GM19099 (cell line): Measurements from ENCODE around the gene TACSTD2.

Source experiments
- POLR2A ChIP-seq: IDR thresholded peaks from 3 replicates; pipeline ENCODE4 v1.6.1; 2011; ENCODE audit warnings: low read depth; ENCODE audit not compliant: insufficient read length; ENCODE audit errors: extremely low read depth

TACSTD2 gene

DNA sequence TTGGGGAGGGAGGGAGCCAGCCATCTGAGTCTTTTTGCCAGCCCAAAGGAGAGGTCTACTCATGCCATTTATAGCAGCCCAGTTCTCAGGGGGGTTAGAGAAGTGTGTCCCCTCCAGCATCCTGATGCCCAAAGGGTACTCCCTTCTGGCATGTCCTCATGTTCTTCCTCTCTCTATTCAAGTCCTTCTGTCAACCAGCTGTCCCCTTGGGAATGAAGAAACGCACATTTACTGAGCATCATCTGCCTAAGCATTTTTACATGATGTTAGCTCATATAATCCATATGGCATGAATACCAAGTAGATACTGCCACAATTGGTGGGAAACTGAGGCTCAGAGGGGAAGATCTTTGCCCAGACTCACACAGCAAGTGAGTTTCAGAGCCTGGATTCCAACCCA lies 14.8 kb upstream of the TACSTD2 start:
- no peak for TF ChIP-seq POLR2A

DNA sequence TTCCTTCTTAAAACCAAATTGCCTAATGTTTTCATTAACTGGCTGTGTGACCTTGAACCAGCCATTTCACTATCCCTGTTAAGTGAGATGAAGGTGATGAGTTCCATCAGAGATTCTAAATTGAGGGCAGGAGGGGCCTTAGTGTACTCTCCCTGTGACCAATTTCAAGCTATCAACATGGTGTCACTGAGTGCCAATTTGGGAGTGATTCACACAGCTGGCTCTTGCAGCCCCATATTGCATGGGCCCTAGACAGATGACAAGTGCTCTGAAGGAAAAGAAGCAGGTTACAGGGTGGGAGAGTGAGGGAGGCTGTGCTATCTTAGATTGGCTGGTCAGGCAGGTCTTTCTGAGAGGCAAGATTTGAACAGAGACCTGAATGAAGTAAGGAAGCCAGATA lies 13.0 kb upstream of the TACSTD2 start:
- no peak for TF ChIP-seq POLR2A

DNA sequence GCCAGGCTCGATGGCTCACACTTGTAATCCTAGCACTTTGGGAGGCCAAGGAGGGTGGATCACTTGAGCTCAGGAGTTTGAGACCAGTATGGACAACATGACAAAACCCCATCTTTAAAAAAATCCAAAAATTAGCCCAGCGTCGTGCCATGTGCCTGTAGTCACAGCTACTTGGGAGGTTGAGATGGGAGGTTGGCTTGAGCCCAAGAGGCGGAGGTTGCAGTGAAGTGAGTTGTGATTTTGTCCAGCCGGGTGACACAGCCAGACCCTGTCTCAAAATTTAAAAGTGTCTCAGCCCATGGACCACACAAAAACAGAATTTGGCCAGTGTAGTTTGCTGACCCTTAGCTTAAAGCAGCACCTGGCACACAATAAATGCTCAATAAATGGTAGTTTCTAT lies 11.3 kb upstream of the TACSTD2 start:
- TF ChIP-seq POLR2A: no peak

DNA sequence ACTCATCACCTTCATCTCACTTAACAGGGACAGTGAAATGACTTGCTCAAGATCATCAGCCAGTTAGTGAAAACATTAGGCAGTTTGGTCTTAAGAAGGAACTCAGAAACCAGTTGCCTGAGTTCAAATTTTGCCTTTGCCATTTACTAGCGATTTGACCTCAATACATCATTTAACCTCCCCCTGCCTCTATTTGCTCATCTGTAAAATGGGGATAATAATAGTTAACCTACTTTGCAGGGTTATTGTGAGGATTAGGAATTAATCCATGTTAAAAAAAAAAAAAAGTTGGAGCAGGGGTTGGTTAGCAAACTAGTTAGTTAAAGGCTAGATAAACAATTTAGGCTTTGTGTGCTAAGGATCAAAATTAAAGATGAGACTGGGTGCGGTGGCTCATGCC lies 10.6 kb upstream of the TACSTD2 start:
- TF ChIP-seq POLR2A: no peak

DNA sequence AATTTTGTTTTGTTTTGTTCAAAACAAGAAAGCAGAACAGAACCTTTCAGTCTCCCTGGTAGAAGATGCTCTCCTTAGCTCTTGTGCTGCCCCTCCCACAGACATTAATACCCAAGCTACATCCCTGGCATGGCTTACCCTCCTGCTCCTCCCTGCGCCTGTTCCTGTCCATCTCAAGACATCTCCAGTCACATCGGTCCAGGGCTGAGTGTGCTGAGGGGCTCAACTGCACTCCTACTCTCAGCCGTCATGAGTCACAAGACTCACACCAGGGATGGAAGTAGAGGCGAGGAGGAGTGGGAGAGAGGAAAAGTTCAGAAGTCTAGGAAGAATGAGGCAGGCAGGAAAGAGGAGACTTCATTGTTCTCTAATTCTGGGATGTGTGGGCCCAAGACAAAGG lies 9.2 kb upstream of the TACSTD2 start:
- no peak for TF ChIP-seq POLR2A

DNA sequence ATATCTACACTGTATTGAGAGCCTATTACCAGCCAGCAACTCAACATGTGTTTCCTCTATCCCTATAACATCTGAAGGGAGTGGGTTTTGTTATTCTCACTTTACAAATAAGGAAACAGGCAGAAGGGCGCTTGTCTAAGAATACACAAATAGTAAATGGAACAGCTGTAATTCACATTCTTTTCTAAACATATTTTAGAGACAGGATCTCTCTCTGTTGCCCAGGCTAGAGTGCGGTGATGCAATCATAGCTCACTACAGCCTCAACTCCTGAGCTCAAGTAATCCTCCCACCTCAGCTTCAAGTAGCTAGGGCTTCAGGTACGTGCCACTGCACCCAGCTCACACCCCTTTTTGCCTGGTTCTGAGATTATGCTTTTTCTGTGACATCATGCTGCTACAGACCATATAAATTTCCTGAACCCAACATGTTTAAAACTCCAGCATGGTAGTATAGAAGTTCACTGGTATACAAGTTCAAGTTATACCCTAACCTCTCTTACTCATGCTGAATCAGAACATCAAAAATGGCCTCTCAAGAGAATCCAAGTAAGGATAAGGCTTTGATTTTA lies 8.6 kb upstream of the TACSTD2 start:
- no peak for TF ChIP-seq POLR2A

DNA sequence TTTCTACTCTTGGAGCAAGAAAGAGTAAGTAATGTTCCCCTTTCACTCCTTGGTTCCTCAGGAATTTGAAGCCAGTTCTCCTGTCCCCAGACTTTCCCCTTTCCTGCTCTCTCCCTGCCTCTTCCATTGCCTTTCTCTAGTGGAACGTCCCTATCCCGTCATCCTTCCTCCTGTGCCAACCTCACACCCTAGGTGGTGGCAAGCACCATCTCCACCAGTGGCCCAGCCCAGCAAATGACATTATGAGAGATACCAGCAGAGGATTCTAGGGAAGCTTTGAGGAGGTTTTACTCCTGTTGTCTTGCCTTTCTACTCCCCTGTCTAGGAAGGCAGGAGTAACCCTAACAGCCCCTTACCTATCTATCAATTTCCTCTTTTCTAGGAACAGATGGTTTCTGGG lies 8.1 kb upstream of the TACSTD2 start:
- TF ChIP-seq POLR2A: no peak

- TF ChIP-seq POLR2A: no peak
Measured at GRCh38 chr1:58584082-58584895, 7.2 kb upstream of the TACSTD2 start.

- no peak for TF ChIP-seq POLR2A
Measured at GRCh38 chr1:58583496-58583895, 6.4 kb upstream of the TACSTD2 start.

GRCh38 chr1:58581641-58582040 lies 4.6 kb upstream of the TACSTD2 start:
- no peak for TF ChIP-seq POLR2A

- TF ChIP-seq POLR2A: no peak
Measured at GRCh38 chr1:58580186-58580585, 3.1 kb upstream of the TACSTD2 start.

DNA sequence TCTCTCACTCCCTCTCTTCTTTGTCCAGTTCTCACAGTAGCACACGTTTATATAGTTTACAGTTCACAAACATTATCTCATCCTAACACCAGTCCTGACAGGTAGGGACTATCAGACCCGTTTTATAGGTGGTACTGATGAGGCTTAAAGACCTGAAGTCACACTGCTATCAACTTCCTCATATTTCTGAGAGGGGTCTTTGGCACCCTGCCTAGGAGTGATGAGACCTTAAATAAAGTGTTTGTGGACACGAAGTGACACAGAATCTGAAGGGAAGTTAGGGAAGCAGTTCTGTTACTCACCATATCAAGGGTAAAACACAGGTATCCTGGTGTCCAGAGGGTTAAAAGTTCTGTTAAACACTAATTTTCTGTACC lies 590 bp upstream of the TACSTD2 start:
- no peak for TF ChIP-seq POLR2A

DNA sequence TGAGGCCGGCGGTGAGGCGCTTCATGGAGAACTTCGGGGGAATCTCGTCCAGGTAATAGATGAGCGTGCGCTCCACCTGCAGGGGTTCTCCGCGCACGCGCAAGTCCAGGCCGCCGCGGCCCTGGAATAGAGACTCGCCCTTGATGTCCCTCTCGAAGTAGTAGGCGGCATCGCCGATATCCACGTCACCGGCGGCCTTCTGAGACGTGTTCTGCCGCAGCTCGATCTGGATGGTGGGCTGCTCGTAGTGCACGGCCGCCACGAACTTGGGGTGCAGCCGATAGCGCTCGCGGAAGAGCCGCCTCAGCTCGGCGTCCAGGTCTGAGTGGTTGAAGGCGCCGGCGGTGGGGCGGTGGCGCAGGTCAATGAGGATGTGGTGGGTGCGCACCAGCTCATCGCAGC lies 726 bp downstream of the TACSTD2 start:
- no peak for TF ChIP-seq POLR2A

GRCh38 chr1:58575551-58576324 lies 1.3 kb downstream of the TACSTD2 start:
- TF ChIP-seq POLR2A: no peak

- TF ChIP-seq POLR2A: no peak
Measured at GRCh38 chr1:58574816-58575215, 2.2 kb downstream of the TACSTD2 start.

DNA sequence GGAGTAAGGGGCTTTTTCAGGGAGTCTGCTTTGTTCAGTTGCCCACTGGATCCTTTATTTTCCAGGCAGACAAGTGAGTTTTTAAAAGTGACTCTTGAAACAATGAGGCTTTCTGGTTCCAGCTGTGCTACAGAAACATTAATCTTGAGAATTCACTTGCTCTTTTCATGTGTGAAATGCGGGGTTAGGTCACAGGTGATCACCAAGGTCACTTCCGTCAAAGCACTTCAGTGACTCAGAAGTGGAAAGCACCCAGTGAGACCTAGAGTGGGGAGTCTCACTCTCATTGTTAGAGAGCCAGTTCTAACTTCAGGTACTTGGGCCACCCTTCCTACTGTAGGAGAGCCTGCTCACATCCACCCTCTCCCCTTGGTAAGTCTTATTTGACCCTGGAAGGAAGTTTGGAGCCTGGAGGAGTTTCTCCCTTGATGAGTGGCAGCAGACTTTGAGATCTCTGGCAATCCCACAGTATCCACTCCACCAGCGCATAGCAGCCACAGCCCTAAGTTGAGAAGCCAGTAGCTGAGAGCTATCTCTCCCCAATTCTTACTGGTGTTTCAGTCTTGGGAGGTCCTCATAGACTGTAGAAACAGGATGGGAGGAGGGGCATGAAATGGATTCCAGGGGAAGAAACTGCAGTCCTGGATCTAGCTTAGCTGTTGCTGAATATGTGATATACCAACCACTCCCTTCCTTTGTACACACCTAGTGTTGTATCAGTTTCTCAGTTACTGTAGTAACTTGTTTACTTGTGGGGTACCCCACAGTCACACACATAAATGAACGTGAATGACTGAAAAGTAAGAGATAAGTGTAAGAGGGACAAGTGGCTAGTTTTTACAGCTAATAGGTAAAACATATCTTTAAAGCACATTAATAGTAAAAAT lies 3.1 kb downstream of the TACSTD2 start:
- no peak for TF ChIP-seq POLR2A

- TF ChIP-seq POLR2A: no peak
Measured at GRCh38 chr1:58573138-58573537, 3.9 kb downstream of the TACSTD2 start.
